ENCODE data around the gene MEAF6. TPM values are rescaled to one million over a fixed set of nuclear protein-coding genes. Genes with fewer than 3 reads are reported as not detected.
"Not testable (repeated sequence)": the region's sequence is repeated elsewhere in the genome, so short reads cannot be mapped to it uniquely, and the experiment has no call there.

The MEAF6 gene
- total RNA-seq, 1 experiment from 2014 or later: 72.0 TPM

DNA sequence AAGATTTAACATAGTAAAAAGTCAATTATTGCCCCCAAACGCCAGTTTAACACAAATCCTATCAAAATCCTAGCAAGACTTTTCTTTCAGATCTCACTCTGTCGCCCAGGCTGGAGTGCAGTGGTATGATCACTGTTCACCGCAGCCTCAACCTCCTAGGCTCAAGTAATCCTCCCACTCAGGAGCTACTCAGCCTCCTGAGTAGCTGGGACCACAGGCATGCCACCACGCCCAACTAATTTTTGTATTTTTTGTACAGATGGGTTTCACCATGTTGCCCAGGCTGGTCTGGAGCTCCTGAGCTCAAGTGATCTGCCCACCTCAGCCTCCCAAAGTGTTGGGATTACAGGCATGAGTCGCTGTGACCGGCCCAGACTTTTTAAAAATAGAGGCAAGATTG is 34.8 kb upstream of the MEAF6 start:
- no peak for DNase-seq (ENCODE audit: unreplicated experiment)
- ChIA-PET POLR2A (interaction anchor here (0.6 to 3.6 kb wide), 5 partner anchors 11 to 71 kb away, joined by 3 to 12 read pairs (median 3); partner anchors contain the start of gene MEAF6), CTCF (interaction anchor here (0.6 to 1.5 kb wide), 4 partner anchors 29 to 99 kb away, joined by 3 to 5 read pairs (median 4); no protein-coding TSS in a partner anchor)
- TF ChIP-seq, protein P1, sequence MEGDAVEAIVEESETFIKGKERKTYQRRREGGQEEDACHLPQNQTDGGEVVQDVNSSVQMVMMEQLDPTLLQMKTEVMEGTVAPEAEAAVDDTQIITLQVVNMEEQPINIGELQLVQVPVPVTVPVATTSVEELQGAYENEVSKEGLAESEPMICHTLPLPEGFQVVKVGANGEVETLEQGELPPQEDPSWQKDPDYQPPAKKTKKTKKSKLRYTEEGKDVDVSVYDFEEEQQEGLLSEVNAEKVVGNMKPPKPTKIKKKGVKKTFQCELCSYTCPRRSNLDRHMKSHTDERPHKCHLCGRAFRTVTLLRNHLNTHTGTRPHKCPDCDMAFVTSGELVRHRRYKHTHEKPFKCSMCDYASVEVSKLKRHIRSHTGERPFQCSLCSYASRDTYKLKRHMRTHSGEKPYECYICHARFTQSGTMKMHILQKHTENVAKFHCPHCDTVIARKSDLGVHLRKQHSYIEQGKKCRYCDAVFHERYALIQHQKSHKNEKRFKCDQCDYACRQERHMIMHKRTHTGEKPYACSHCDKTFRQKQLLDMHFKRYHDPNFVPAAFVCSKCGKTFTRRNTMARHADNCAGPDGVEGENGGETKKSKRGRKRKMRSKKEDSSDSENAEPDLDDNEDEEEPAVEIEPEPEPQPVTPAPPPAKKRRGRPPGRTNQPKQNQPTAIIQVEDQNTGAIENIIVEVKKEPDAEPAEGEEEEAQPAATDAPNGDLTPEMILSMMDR (IDR thresholded peaks at IDR 0.05; ENCODE audit: unreplicated experiment): no peak
- H3K27ac Mint-ChIP-seq (ENCODE audit: low read depth, unreplicated experiment): no peak overlapping the region
- H3K27me3 Mint-ChIP-seq (ENCODE audit: insufficient read depth, unreplicated experiment): no peaks in the 10 kb centered on the region
- H3K9me3 Mint-ChIP-seq (ENCODE audit: unreplicated experiment): no peaks in the 10 kb centered on the region
- no peak overlapping the region for H3K4me3 Mint-ChIP-seq (ENCODE audit: unreplicated experiment)
- H3K36me3 Mint-ChIP-seq (ENCODE audit: insufficient read depth, unreplicated experiment): peaks cover 78% of the 10 kb centered on the region
- intact Hi-C loops (cut with micrococcal nuclease): no loop called here
- no TSS peak for BruUV-seq (replicated peaks)
- peaks cover 16% of the 10 kb centered on the region for H3K4me1 Mint-ChIP-seq (ENCODE audit: insufficient read depth, unreplicated experiment)

DNA sequence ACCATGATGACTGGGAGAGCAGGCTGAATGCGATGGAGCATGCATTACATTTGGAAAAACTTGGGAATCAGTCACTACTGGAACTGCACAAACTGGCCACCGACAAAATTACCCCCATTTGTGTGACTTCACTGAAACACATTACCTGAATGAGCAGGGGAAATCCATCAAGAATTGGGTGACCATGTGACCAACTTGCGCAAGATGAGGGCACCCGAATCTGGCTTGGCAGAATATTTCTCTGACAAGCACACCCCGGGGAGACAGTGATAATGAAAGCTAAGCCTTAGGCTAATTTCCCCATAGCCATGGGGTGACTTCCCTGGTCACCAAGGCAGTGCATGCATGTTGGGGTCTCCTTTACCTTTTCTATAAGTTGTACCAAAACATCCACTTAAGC is 30.5 kb upstream of the MEAF6 start:
- intact Hi-C loops (cut with micrococcal nuclease): no loop called here
- ChIA-PET POLR2A (interaction anchor here (1.0 kb wide), 1 partner anchor 9 kb away, joined by 3 read pairs; the partner anchor contains the start of gene SNIP1), CTCF (interaction anchor here (0.6 to 1.1 kb wide), 2 partner anchors 94 to 110 kb away, joined by 3 to 5 read pairs; no protein-coding TSS in a partner anchor)
- TF ChIP-seq, protein P1 (IDR thresholded peaks at IDR 0.05; ENCODE audit: unreplicated experiment): no peak
- H3K27me3 Mint-ChIP-seq (ENCODE audit: insufficient read depth, unreplicated experiment): no peaks in the 10 kb centered on the region
- no TSS peak for BruUV-seq (replicated peaks)
- peaks cover 96% of the 10 kb centered on the region for H3K36me3 Mint-ChIP-seq (ENCODE audit: insufficient read depth, unreplicated experiment)
- peaks cover 8% of the 10 kb centered on the region for H3K4me1 Mint-ChIP-seq (ENCODE audit: insufficient read depth, unreplicated experiment)
- H3K4me3 Mint-ChIP-seq (ENCODE audit: unreplicated experiment): no peak overlapping the region
- H3K9me3 Mint-ChIP-seq (ENCODE audit: unreplicated experiment): no peaks in the 10 kb centered on the region
- no peak for DNase-seq (ENCODE audit: unreplicated experiment)
- H3K27ac Mint-ChIP-seq (ENCODE audit: low read depth, unreplicated experiment): no peak overlapping the region

DNA sequence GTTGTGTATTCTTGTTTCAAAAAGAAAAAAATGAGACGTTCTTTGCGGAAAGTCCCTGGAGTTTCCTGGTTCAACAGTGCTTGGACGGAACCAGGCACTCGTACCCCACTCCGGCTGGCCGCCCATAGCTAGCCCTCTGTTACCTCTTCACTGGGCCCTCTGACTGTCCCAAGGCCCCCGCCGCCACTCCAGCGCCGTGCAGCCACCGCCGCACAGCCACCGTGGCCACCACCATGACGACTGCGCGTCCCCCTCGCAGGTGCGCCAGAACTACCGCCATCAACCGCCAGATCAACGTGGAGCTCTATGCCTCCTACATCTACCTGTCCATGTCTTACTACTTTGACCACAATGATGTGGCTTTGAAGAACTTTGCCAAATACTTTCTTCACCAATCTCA is 30.0 kb upstream of the MEAF6 start:
- BruUV-seq (replicated peaks): no TSS peak
- Mint-ChIP-seq H3K36me3 (ENCODE audit: insufficient read depth, unreplicated experiment) (peaks cover 94% of the 10 kb centered on the region), H3K4me3 (ENCODE audit: unreplicated experiment) (no peak overlapping the region), H3K9me3 (ENCODE audit: unreplicated experiment) (no peaks in the 10 kb centered on the region), H3K4me1 (ENCODE audit: insufficient read depth, unreplicated experiment) (peaks cover 3% of the 10 kb centered on the region), H3K27me3 (ENCODE audit: insufficient read depth, unreplicated experiment) (no peaks in the 10 kb centered on the region), H3K27ac (ENCODE audit: low read depth, unreplicated experiment) (no peak overlapping the region)
- DNase-seq (ENCODE audit: unreplicated experiment): no peak
- intact Hi-C loops (cut with micrococcal nuclease): no loop called here
- CTCF ChIA-PET: interaction anchor here (0.6 to 1.6 kb wide), 3 partner anchors 57 to 109 kb away, joined by 3 to 6 read pairs (median 5); no protein-coding TSS in a partner anchor
- TF ChIP-seq, protein P1 (IDR thresholded peaks at IDR 0.05; ENCODE audit: unreplicated experiment): no peak
- POLR2A ChIA-PET: interaction anchor here (1.0 to 1.7 kb wide), 2 partner anchors 9 to 10 kb away, joined by 3 to 7 read pairs; partner anchors contain the start of gene SNIP1

DNA sequence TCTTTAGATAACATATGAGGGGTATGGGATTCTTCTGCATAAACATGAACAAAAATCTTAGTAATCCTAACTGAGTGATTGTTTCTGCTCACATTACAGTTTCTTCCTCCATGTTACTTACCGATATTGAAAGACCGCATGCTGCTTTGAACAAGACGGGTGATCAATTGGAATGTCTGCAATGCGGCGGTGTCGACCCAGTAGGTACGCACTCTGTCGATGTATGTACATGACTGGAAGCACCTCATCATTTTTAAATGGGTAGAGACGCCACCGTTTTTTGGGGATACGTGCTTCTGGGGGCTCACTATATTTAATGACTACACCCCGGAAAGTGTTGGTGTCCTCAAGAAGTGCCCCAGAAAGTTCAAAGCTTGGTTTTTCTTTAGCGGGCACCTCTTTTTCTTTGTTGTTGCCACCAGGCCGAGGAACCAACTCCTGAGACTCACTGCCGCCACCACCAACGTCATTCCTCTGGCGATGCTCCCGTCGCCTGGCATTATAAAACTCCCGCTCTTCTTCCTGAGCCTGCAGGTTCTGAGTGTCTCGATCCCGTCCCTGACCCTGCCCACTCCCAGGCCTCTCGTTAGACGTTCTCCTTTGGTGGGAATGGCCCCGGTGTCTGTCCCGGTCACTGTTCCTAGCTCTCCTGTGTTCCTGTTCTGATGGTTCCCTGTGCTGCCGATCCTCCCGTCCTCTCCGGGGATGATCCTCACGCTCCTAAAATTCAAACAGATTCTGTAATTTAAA is 25.6 kb upstream of the MEAF6 start:
- CTCF ChIA-PET: interaction anchor here (1.1 kb wide), 1 partner anchor 25 kb away, joined by 3 read pairs; the partner anchor contains the start of gene MEAF6
- DNase-seq (ENCODE audit: unreplicated experiment): no peak
- no TSS peak for BruUV-seq (replicated peaks)
- POLR2A ChIA-PET: interaction anchor here (0.6 to 1.2 kb wide), 2 partner anchors 14 to 1549 kb away, joined by 3 to 5 read pairs; partner anchors contain the start of gene SNIP1
- Mint-ChIP-seq H3K4me3 (ENCODE audit: unreplicated experiment) (no peak overlapping the region), H3K9me3 (ENCODE audit: unreplicated experiment) (no peaks in the 10 kb centered on the region), H3K4me1 (ENCODE audit: insufficient read depth, unreplicated experiment) (peaks cover 15% of the 10 kb centered on the region), H3K27me3 (ENCODE audit: insufficient read depth, unreplicated experiment) (no peaks in the 10 kb centered on the region), H3K27ac (ENCODE audit: low read depth, unreplicated experiment) (no peak overlapping the region), H3K36me3 (ENCODE audit: insufficient read depth, unreplicated experiment) (peaks cover 96% of the 10 kb centered on the region)
- intact Hi-C loops (cut with micrococcal nuclease): no loop called here
- TF ChIP-seq, protein P1 (IDR thresholded peaks at IDR 0.05; ENCODE audit: unreplicated experiment): no peak

DNA sequence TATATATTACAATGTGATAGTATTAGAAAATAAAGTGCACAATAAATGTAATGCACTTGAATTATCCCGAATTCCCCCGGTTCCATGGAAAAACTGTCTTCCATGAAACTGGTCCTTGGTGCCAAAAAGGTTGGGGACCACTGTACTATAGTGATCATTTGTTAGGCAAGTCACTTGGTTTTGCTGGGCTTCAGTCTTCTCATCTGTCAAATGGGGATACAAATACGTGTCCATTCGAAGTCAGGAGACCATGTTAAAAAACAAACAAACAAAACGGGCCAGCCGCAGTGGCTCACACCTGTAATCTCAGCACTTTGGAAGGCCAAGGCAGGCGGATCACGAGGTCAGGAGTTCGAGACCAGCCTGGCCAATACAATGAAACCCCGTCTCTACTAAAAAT is 24.6 kb upstream of the MEAF6 start:
- DNase-seq (ENCODE audit: unreplicated experiment); H3K9me3 Mint-ChIP-seq (ENCODE audit: unreplicated experiment); H3K27me3 Mint-ChIP-seq (ENCODE audit: insufficient read depth, unreplicated experiment); BruUV-seq (replicated peaks); H3K4me3 Mint-ChIP-seq (ENCODE audit: unreplicated experiment); H3K27ac Mint-ChIP-seq (ENCODE audit: low read depth, unreplicated experiment): not testable (repeated sequence)
- intact Hi-C loops (cut with micrococcal nuclease): loop anchor here (10.0 kb wide), 1 partner anchor 64 kb away; the partner anchor contains the start of gene ZC3H12A
- peaks cover 96% of the 10 kb centered on the region for H3K36me3 Mint-ChIP-seq (ENCODE audit: insufficient read depth, unreplicated experiment)
- H3K4me1 Mint-ChIP-seq (ENCODE audit: insufficient read depth, unreplicated experiment): peaks cover 23% of the 10 kb centered on the region
- ChIA-PET POLR2A (interaction anchor here (0.7 to 2.4 kb wide), 3 partner anchors 9 to 14 kb away, joined by 3 to 12 read pairs (median 4); partner anchors contain the start of gene SNIP1), CTCF (interaction anchor here (0.6 to 1.1 kb wide), 3 partner anchors 41 to 325 kb away, joined by 3 to 4 read pairs (median 3); no protein-coding TSS in a partner anchor)
